ENCODE data around the gene PRAC1.

The PRAC1 gene

DNA sequence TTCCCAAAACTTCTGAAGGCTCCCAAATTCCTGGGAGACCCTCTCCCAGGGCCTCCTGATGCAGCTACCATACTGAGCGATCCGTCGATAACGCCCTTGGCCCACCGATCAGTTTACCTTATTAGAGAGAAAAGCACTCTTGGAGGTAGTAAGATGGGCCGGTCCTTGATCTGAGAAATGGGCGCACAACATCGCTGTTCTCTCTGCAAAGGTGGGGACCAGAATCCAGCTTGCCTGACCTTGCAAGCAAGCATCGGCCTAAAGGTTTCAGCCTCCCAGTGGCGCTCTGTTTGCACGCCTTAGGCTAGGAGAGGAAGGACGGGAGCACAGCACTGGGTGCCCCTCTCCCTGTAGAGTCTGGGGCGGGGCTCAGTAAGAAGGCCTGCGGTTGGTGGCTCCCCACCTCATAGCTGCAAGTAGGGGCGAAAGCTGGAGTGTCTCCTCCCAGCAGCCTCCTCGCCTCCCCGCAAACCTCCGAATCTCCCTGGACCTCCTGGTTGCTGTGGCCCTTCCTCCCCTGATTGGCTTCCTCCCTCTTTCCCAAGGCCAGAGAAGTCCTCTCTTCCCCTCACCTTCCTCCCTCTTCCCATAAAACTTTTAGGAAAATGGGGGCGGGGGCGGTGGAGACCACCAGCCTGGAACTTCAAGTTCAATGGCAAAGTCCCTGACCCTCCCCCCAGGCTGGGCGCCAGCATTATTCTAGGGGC is at the start of gene PRAC1:
TSS of gene PRAC1 (minus strand) at position 318 of the 707 bp plus-strand sequence. CDS start at position 192, 126 bp downstream.
- TF ChIP-seq, protein P1, sequence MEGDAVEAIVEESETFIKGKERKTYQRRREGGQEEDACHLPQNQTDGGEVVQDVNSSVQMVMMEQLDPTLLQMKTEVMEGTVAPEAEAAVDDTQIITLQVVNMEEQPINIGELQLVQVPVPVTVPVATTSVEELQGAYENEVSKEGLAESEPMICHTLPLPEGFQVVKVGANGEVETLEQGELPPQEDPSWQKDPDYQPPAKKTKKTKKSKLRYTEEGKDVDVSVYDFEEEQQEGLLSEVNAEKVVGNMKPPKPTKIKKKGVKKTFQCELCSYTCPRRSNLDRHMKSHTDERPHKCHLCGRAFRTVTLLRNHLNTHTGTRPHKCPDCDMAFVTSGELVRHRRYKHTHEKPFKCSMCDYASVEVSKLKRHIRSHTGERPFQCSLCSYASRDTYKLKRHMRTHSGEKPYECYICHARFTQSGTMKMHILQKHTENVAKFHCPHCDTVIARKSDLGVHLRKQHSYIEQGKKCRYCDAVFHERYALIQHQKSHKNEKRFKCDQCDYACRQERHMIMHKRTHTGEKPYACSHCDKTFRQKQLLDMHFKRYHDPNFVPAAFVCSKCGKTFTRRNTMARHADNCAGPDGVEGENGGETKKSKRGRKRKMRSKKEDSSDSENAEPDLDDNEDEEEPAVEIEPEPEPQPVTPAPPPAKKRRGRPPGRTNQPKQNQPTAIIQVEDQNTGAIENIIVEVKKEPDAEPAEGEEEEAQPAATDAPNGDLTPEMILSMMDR (IDR thresholded peaks at IDR 0.05; ENCODE audit: low read depth, low read length), result no peak
- no peak for DNase-seq (ENCODE audit: extremely low read depth, low read depth)

DNA sequence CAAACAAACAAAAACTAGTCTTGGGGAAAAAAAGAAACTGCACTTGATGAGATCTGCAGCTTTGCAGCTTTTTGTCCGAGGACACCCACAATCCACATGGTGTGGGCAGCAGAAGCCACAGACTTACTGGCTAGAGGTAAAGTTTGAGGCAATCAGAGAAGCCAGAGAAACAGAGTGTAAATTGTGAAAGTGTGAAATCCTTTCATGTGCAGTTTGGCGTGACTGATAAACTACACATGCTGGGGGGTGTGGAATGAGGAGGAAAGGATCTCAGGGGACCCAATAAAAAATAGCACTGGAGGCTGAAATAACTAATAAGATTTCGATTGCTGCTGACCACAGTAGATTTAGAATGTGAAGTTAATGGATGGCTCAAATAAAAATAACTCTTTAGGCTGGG is 48.6 kb upstream of the PRAC1 start:
- no peak for DNase-seq (ENCODE audit: extremely low read depth, low read depth)
- TF ChIP-seq, protein P1 (IDR thresholded peaks at IDR 0.05; ENCODE audit: low read depth, low read length), result no peak

DNA sequence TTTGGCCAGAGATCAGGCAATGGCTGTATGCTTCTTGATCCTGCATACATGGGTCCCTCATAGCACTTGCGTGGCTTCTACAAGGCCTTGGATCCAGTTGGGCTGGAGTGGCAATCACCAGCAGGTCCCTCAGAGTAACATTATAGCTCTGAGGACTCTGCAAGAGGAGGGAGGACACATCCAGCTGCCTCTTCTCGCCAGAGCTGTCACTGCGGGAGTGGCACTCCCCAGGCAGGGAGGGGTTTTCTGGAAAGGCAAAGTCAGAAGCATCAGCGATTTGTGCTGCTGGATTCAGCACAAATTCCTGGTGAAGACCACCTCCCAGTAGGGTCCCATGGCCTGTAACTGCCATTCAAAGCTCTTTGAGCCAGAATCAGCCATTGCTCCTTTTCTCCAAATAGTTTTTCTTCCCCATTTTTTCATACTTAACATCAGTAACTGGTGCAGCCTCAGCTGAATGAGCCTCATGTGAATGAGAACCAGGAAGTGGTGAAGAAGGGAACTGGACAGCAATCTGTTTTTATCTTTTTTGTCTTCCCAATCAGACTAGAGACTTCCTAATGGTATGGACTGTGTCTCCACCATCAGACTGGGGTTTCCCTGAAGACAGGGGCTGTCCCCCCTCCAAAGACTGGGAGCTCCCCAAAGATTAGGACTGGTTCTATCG is 46.8 kb upstream of the PRAC1 start:
- DNase-seq (ENCODE audit: extremely low read depth, low read depth), result no peak
- TF ChIP-seq, protein P1 (IDR thresholded peaks at IDR 0.05; ENCODE audit: low read depth, low read length), result no peak

DNA sequence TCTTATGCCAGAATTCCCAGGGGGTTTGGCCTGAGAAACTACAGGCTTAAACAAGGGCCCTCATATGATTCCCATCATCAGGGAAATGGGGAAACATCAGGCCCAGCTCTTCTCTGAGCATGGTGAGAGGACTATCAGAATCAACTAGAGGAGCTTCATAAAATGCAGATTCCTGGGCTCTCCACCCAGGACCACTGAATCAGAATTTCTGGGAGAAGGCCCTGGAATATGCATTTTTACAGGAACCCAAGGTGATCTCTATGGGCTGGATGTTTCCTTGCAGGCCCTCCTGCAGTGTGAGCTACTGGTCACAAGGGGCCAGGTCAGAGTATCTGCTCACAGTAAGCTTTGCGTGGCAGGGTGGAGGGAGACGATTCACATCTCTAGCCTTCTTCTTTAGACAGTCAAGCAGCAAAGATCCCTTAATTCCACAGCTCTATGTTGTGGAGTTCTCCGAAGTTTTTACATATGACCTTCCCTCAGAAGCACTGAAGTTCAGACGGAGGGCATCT is 45.0 kb upstream of the PRAC1 start:
- TF ChIP-seq, protein P1 (IDR thresholded peaks at IDR 0.05; ENCODE audit: low read depth, low read length), result no peak
- DNase-seq (ENCODE audit: extremely low read depth, low read depth), result no peak

DNA sequence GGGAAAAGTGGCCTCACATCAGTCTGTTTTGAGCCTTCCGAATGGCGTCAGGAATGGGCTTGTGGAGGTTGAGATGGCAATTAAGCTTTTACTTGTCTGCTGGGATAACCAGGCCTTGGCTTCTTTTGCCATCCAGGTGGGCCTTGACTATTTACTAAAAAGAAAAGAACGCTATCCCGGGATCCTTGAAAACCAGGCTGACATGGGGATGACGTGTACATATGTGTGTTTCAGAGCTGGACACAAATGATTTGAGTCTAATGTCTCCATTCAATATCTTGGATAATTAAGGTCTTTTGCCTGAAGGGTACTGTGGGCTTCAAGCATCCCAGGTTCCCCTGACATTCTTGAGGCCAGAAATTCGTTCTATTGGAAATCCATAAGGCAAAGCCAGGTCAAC is 38.8 kb upstream of the PRAC1 start:
- TF ChIP-seq, protein P1 (IDR thresholded peaks at IDR 0.05; ENCODE audit: low read depth, low read length), result no peak
- no peak for DNase-seq (ENCODE audit: extremely low read depth, low read depth)

DNA sequence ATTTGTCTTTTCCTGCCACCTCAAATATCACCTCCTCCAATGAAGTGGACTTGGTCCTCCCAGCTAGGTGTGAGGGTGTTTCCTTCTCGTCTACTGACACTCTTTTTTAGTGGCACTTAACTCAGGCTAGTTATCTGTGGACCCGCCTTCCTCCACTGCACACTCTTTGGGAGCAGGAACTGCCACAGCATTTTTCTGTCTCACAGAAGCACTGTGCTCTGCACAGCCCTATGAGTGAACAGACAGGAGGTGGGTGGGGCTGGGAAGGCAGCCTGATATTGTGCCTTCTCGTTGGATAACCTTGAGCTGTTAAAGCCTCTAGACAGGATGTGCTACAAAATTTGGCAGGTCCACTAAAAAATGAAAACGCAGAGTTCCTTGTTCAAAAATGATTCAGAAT is 38.1 kb upstream of the PRAC1 start:
- TF ChIP-seq, protein P1 (IDR thresholded peaks at IDR 0.05; ENCODE audit: low read depth, low read length), result no peak
- no peak for DNase-seq (ENCODE audit: extremely low read depth, low read depth)

DNA sequence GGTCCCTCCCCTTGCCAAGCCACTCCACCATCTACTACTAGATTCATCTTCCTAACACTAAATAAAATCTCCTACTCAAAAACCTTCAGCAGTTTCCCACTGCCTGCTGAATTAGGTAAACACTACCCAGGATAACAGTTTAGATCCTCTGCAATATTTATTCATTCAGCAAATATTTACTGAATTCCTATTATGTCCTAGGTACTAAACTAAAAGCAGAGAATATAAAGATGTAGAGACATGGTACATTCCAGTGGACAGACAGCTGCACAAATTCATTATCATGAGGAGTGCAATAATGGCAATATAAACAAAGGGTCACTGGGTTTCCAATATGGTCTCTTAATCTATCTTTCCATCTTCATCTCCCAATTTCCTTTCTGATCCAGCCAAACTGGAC is 37.0 kb upstream of the PRAC1 start:
- TF ChIP-seq, protein P1 (IDR thresholded peaks at IDR 0.05; ENCODE audit: low read depth, low read length), result no peak
- no peak for DNase-seq (ENCODE audit: extremely low read depth, low read depth)

Measured in AG09319 (cell line).